ENCODE data around the gene ZFP36.

DNA sequence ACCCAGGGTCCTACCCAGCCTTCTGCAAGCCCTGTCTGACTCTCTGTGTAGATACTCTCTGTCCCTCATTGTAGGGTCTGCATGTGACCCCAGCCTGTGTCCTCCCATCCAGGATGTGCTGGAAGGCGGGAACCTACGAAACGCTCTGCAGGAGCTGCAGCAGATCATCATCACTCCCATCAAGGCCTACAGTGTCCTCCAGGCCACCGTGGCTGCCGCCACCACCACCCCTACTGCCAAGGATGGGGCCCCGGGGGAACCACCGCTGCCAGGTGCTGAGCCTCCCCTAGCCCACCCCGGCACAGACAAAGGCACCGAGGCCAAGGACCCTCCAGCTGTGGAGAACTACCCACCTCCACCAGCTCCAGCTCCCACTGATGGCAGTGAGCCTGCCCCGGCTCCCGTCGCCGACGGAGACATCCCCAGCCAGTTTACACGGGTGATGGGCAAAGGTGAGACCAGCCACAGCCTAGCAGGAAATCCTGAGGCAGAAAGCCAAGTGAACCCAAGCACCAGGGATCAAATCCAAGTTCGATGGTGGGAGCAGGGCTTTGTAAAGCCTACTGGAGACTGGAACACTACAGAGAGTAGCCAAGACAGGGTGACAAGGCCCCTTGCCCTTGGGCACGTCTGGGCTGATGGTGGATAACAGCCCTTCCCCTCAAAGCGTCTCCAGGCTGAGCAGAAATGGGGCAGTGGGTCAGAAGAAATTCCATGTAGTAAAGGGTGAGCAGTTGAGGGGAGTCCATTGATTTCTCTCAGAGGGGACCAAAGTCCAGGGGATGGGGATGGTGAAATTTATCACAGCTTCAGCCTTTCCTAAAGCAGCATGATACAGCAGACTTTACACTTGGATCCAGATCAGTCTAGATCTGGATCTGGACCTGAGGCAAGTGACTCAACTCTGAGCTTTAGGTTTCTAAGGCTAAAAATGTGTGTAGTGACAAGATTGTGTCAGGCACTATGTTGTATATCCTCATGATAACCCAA, 29.0 kb upstream of the ZFP36 start:
- TF ChIP-seq, protein P1, sequence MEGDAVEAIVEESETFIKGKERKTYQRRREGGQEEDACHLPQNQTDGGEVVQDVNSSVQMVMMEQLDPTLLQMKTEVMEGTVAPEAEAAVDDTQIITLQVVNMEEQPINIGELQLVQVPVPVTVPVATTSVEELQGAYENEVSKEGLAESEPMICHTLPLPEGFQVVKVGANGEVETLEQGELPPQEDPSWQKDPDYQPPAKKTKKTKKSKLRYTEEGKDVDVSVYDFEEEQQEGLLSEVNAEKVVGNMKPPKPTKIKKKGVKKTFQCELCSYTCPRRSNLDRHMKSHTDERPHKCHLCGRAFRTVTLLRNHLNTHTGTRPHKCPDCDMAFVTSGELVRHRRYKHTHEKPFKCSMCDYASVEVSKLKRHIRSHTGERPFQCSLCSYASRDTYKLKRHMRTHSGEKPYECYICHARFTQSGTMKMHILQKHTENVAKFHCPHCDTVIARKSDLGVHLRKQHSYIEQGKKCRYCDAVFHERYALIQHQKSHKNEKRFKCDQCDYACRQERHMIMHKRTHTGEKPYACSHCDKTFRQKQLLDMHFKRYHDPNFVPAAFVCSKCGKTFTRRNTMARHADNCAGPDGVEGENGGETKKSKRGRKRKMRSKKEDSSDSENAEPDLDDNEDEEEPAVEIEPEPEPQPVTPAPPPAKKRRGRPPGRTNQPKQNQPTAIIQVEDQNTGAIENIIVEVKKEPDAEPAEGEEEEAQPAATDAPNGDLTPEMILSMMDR (IDR thresholded peaks at IDR 0.05), result no peak
- no peak for TF ChIP-seq POLR2AphosphoS5 (IDR thresholded peaks at IDR 0.05; ENCODE audit: low read depth, low read length)
